HepG2 (cell line): ENCODE measurements around the gene PTPRB. TPM values are rescaled to one million over a fixed set of nuclear protein-coding genes. Genes with fewer than 3 reads are reported as not detected.

Experiments
- ATAC-seq: fragments of 200-7000 bp; cut with Tn5 transposase; 3 replicates; pipeline ENCODE4 v1.9.1; 2020; ENCODE audit warnings: mild to moderate bottlenecking, moderate library complexity
- BruUV-seq: library from RNA; stranded (reverse); fragments of 400-500 nt; replicated peaks from 2 replicates; lab custom pipeline; 2021; lab: Mats Ljungman, UMichigan
- CTCF ChIA-PET: fragments of 300-600 bp; formaldehyde crosslinking; extraction: SDS; loops from one replicate; lab custom pipeline; 2021; ENCODE audit warnings: low total read pairs, inconsistent platforms, low intra/inter-chr PET ratio; lab: Yijun Ruan, JAX
- POLR2A ChIA-PET: fragments of 350-600 bp; sonication (Branson Sonifier 250); formaldehyde crosslinking; loops from one replicate; lab custom pipeline; 2020; ENCODE audit warnings: antibody characterized with exemption, inconsistent platforms; lab: Yijun Ruan, JAX
- DNase-seq: peaks from one replicate; pipeline ENCODE4 v3.0.0-alpha.2; 2015; ENCODE audit warnings: low spot score
- FAIRE-seq: peaks from 3 replicates; lab custom pipeline; 2011; peaks lifted over from hg19 to GRCh38; lab: Jason Lieb, UNC
- H2AFZ ChIP-seq: one replicate; pipeline ENCODE4 v1.6.1; 2011; ENCODE audit warnings: low read length, inconsistent platforms
- H3K27ac ChIP-seq: fragments of 300-600 bp; 3 replicates; pipeline ENCODE4 v1.8.0; 2011; ENCODE audit warnings: mixed run types, mild to moderate bottlenecking, mixed read lengths, low read length, inconsistent platforms; ENCODE audit not compliant: insufficient read depth; ENCODE audit errors: extremely low read length
- H3K27me3 ChIP-seq, 2 experiments: fragments of 200-600 bp in 1 of 2; 2 replicates in 1 of 2; 3 replicates in 1 of 2; pipeline versions ENCODE4 v1.6.0 to v1.8.0; 2011; ENCODE audit warnings: low read length in 2 of 2, mild to moderate bottlenecking in 2 of 2, moderate library complexity in 2 of 2, inconsistent platforms in 1 of 2; ENCODE audit not compliant: insufficient read depth in 2 of 2, control insufficient read depth in 1 of 2
- H3K36me3 ChIP-seq, 2 experiments: fragments of 200-600 bp in 1 of 2; replicated peaks in 1 of 2; 2 replicates in 1 of 2; 3 replicates in 1 of 2; pipeline versions ENCODE4 v1.5.1 to v1.8.0; 2011; ENCODE audit warnings: low read length in 2 of 2, inconsistent platforms in 1 of 2; ENCODE audit not compliant: insufficient read depth in 2 of 2, control insufficient read depth in 1 of 2
- H3K4me1 ChIP-seq: 2 replicates; pipeline ENCODE4 v1.5.1; 2012; ENCODE audit warnings: low read length, inconsistent platforms; ENCODE audit not compliant: insufficient read depth
- H3K4me2 ChIP-seq: 2 replicates; pipeline ENCODE4 v1.6.0; 2011; ENCODE audit warnings: low read depth, low read length, inconsistent platforms
- H3K4me3 ChIP-seq, 3 experiments: fragments of 200-600 bp in 1 of 3; sonication (generic), shearing (Covaris generic) in 1 of 3; replicated peaks in 1 of 3; 2 replicates each; pipeline ENCODE4 v1.5.1; 2011 to 2016; ENCODE audit warnings: low read length in 3 of 3, inconsistent platforms in 2 of 3, low read depth in 2 of 3, mild to moderate bottlenecking in 2 of 3, control low read depth in 1 of 3, mixed read lengths in 1 of 3; ENCODE audit not compliant: insufficient read depth in 1 of 3
- H3K79me2 ChIP-seq: one replicate; pipeline ENCODE4 v1.6.1; 2011; ENCODE audit warnings: low read length, inconsistent platforms; ENCODE audit not compliant: insufficient read depth
- H3K9ac ChIP-seq: 2 replicates; pipeline ENCODE4 v1.6.0; 2011; ENCODE audit warnings: mild to moderate bottlenecking, low read depth, low read length, inconsistent platforms; ENCODE audit not compliant: insufficient read depth
- H3K9me3 ChIP-seq: 2 replicates; pipeline ENCODE4 v1.5.1; 2012; ENCODE audit warnings: mild to moderate bottlenecking, low read length
- H4K20me1 ChIP-seq: 2 replicates; pipeline ENCODE4 v1.6.0; 2011; ENCODE audit warnings: inconsistent platforms, mild to moderate bottlenecking, low read length, moderate library complexity; ENCODE audit not compliant: insufficient read depth
- CBX2 ChIP-seq, 2 experiments: fragments of 200-600 bp in 1 of 2; sonication (generic); formaldehyde crosslinking in 1 of 2; IDR thresholded peaks; 2 replicates each; pipeline versions ENCODE4 v1.7.0 to v1.8.1; 2018 to 2022; ENCODE audit warnings: low read depth in 2 of 2, low read length in 1 of 2, mild to moderate bottlenecking in 1 of 2, missing genetic modification reagents in 1 of 2
- KMT2B ChIP-seq: IDR thresholded peaks from 2 replicates; pipeline ENCODE4 v1.6.1; 2016; ENCODE audit warnings: missing genetic modification reagents, missing compliant biosample characterization
- MTF2 ChIP-seq: sonication (generic); formaldehyde crosslinking; IDR thresholded peaks from 2 replicates; pipeline ENCODE4 v1.5.0; 2020; ENCODE audit warnings: missing genetic modification reagents, borderline replicate concordance
- PAWR ChIP-seq: sonication (generic); formaldehyde crosslinking; IDR thresholded peaks from 2 replicates; pipeline ENCODE4 v1.4.0; 2020; ENCODE audit warnings: missing genetic modification reagents, mild to moderate bottlenecking, borderline replicate concordance
- POLR2G ChIP-seq: fragments of 200-400 bp; formaldehyde crosslinking; IDR thresholded peaks from 2 replicates; pipeline ENCODE4 v1.6.1; 2018; ENCODE audit warnings: mild to moderate bottlenecking, low read depth, low read length, moderate library complexity
- TCF12 ChIP-seq, 2 experiments: fragments of 450-650 bp in 1 of 2; sonication (generic) in 1 of 2; formaldehyde crosslinking in 1 of 2; IDR thresholded peaks; 2 replicates each; pipeline versions ENCODE4 v1.6.1 to v1.8.0; 2017 to 2022; ENCODE audit warnings: antibody characterized with exemption in 1 of 2, mild to moderate bottlenecking in 1 of 2, missing genetic modification reagents in 1 of 2, moderate library complexity in 1 of 2
- ZNF331 ChIP-seq: sonication (generic); formaldehyde crosslinking; IDR thresholded peaks from 2 replicates; pipeline ENCODE4 v1.4.0; 2020; ENCODE audit warnings: missing genetic modification reagents
- ZNF557 ChIP-seq: sonication (generic); formaldehyde crosslinking; IDR thresholded peaks from 2 replicates; pipeline ENCODE4 v1.4.0; 2020; ENCODE audit warnings: missing genetic modification reagents
- ZNF572 ChIP-seq: sonication (generic); formaldehyde crosslinking; IDR thresholded peaks from 2 replicates; pipeline ENCODE4 v1.5.1; 2020; ENCODE audit warnings: mild to moderate bottlenecking, missing genetic modification reagents
- ZNF598 ChIP-seq: sonication (generic); formaldehyde crosslinking; IDR thresholded peaks from 2 replicates; pipeline ENCODE4 v1.5.1; 2020; ENCODE audit warnings: mild to moderate bottlenecking, missing genetic modification reagents, borderline replicate concordance
- ZNF713 ChIP-seq: sonication (generic); formaldehyde crosslinking; IDR thresholded peaks from 2 replicates; pipeline ENCODE4 v1.4.0; 2020; ENCODE audit warnings: mild to moderate bottlenecking, missing genetic modification reagents
- WGBS: methylation state at CpG from one replicate; pipeline ENCODE4 v1.1.6; 2017; ENCODE audit warnings: low lambda C conversion rate; 5-methylcytosine and 5-hydroxymethylcytosine counted together
- in situ Hi-C: cut with HindIII; loops from 2 replicates; pipeline ENCODE4 v1.10.0; 2017; ENCODE audit warnings: low pct_unique_long_range_greater_than_20kb; ENCODE audit not compliant: extremely low pct_ligation_motif_present
- intact Hi-C: fragments of 100-400 bp; cut with micrococcal nuclease; formaldehyde crosslinking; loops from one replicate; pipeline ENCODE4 v1.10.0; 2022; ENCODE audit not compliant: unreplicated experiment
- polyA plus RNA-seq, 8 experiments: library from polyadenylated mRNA; depleted of rRNA in 3 of 8; stranded (reverse) in 7 of 8; unstranded in 1 of 8; fragments of >200 nt; fragmentation: Illumina TruSeq in 4 of 8; extraction: Trizol in 4 of 8; gene quantifications; 2 replicates each; pipeline versions ENCODE4 v1.2.1 to v1.2.3, GENCODE V29; 2011 to 2016; ENCODE audit warnings: low read depth in 4 of 8, missing spikeins in 1 of 8, mixed read lengths in 1 of 8; ENCODE audit not compliant: insufficient read depth in 1 of 8
- total RNA-seq, 5 experiments: library from RNA; depleted of rRNA; stranded (reverse); fragments of >200 nt; fragmentation: Illumina TruSeq; extraction: Trizol; gene quantifications; 2 replicates each; pipeline ENCODE4 v1.2.3, GENCODE V29; 2016; ENCODE audit warnings: low read depth in 1 of 5
- TF ChIP-seq, protein P1 (sequence below): sonication (generic); formaldehyde crosslinking; IDR thresholded peaks from 2 replicates; pipeline ENCODE4 v1.5.0; 2020; ENCODE audit warnings: mild to moderate bottlenecking, low read depth, missing genetic modification reagents, borderline replicate concordance
- TF ChIP-seq, protein P2 (sequence below): IDR thresholded peaks from 2 replicates; pipeline ENCODE4 v1.6.1; 2016; ENCODE audit warnings: missing compliant biosample characterization, missing genetic modification reagents, borderline replicate concordance
- TF ChIP-seq, protein P3 (sequence below): sonication (generic); formaldehyde crosslinking; IDR thresholded peaks from 2 replicates; pipeline ENCODE4 v1.5.1; 2020; ENCODE audit warnings: missing genetic modification reagents, mild to moderate bottlenecking, borderline replicate concordance
- TF ChIP-seq, protein P4 (sequence below): sonication (generic); formaldehyde crosslinking; IDR thresholded peaks from 2 replicates; pipeline ENCODE4 v1.9.0; 2022; ENCODE audit warnings: low read depth, missing genetic modification reagents
- TF ChIP-seq, protein P5 (sequence below): sonication (generic); formaldehyde crosslinking; IDR thresholded peaks from 2 replicates; pipeline ENCODE4 v1.4.0; 2020; ENCODE audit warnings: missing genetic modification reagents

Gene PTPRB
- total and polyA plus RNA-seq, 2 of the 13 experiments (the other 11 are each of a cell fraction or from before 2014, with no cell fraction given): 0.02 to 0.07 TPM

DNA sequence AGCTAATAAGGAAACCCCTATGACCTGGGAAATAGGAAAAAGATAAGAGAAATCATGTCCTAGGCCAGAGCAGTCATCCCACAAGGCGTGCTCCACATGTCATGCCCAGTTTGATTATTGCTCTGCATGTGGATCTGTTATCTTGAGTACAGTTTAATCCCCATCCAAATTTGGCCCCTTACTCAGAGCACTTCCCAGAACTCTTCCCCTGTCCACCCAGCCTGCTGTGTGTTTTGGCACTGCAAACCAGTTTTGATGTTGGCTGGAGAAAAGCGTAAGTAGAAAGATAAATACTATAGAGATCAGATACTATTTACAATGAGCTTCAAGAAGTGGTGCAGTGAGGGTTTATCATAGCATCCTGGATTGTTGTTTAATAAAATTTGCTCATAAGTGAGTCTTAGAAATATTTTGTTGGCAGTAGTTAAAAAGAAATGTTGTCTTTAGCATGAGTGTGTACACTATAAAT, 83.8 kb downstream of the PTPRB start:
- H3K27ac ChIP-seq: no peak overlapping the region
- no peaks in the 10 kb centered on the region for H3K27me3 ChIP-seq
- no peaks in the 10 kb centered on the region for H3K36me3 ChIP-seq
- DNase-seq: no peak
- no peak overlapping the region for H3K4me3 ChIP-seq
- ChIA-PET CTCF (no interaction called here), POLR2A (no interaction called here)
- no peak for FAIRE-seq
- intact Hi-C loops: no loop called here
- H2AFZ ChIP-seq: no peak overlapping the region
- H4K20me1 ChIP-seq: no peaks in the 10 kb centered on the region
- in situ Hi-C loops: no loop called here
- 49% methylated on average over 2 of the region's 2 CpGs for WGBS
- no TSS peak for BruUV-seq
- H3K9ac ChIP-seq: no peak overlapping the region
- no peak overlapping the region for H3K4me2 ChIP-seq
- H3K4me1 ChIP-seq: peaks cover 34% of the 10 kb centered on the region
- no peaks in the 10 kb centered on the region for H3K9me3 ChIP-seq
- no peaks in the 10 kb centered on the region for H3K79me2 ChIP-seq
- no peak for ATAC-seq
- TF ChIP-seq ZNF557 (CRISPR knock-in tag): no peak
- no peak for TF ChIP-seq MTF2 (CRISPR knock-in tag)
- TF ChIP-seq, protein P1, sequence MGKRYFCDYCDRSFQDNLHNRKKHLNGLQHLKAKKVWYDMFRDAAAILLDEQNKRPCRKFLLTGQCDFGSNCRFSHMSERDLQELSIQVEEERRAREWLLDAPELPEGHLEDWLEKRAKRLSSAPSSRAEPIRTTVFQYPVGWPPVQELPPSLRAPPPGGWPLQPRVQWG (CRISPR knock-in tag): no peak
- TF ChIP-seq ZNF572 (CRISPR knock-in tag): no peak
- TF ChIP-seq, protein P2, sequence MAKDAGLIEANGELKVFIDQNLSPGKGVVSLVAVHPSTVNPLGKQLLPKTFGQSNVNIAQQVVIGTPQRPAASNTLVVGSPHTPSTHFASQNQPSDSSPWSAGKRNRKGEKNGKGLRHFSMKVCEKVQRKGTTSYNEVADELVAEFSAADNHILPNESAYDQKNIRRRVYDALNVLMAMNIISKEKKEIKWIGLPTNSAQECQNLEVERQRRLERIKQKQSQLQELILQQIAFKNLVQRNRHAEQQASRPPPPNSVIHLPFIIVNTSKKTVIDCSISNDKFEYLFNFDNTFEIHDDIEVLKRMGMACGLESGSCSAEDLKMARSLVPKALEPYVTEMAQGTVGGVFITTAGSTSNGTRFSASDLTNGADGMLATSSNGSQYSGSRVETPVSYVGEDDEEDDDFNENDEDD (CRISPR knock-in tag): no peak
- TF ChIP-seq ZNF598 (CRISPR knock-in tag): no peak
- no peak for TF ChIP-seq PAWR (CRISPR knock-in tag)
- TF ChIP-seq POLR2G: no peak
- TF ChIP-seq, protein P3, sequence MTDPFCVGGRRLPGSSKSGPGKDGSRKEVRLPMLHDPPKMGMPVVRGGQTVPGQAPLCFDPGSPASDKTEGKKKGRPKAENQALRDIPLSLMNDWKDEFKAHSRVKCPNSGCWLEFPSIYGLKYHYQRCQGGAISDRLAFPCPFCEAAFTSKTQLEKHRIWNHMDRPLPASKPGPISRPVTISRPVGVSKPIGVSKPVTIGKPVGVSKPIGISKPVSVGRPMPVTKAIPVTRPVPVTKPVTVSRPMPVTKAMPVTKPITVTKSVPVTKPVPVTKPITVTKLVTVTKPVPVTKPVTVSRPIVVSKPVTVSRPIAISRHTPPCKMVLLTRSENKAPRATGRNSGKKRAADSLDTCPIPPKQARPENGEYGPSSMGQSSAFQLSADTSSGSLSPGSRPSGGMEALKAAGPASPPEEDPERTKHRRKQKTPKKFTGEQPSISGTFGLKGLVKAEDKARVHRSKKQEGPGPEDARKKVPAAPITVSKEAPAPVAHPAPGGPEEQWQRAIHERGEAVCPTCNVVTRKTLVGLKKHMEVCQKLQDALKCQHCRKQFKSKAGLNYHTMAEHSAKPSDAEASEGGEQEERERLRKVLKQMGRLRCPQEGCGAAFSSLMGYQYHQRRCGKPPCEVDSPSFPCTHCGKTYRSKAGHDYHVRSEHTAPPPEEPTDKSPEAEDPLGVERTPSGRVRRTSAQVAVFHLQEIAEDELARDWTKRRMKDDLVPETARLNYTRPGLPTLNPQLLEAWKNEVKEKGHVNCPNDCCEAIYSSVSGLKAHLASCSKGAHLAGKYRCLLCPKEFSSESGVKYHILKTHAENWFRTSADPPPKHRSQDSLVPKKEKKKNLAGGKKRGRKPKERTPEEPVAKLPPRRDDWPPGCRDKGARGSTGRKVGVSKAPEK (CRISPR knock-in tag): no peak
- TF ChIP-seq KMT2B (CRISPR knock-in tag): no peak
- TF ChIP-seq ZNF331: no peak
- no peak for TF ChIP-seq ZNF713 (CRISPR knock-in tag)
- TF ChIP-seq CBX2 (IDR thresholded peaks at IDR 0.05; ENCODE audit: low read depth, low read length): no peak
- no peak for TF ChIP-seq CBX2 (CRISPR knock-in tag; IDR thresholded peaks at IDR 0.05; ENCODE audit: low read depth)
- no peak for TF ChIP-seq TCF12 (IDR thresholded peaks at IDR 0.05)
- TF ChIP-seq TCF12 (CRISPR knock-in tag; IDR thresholded peaks at IDR 0.05): no peak
- TF ChIP-seq, protein P4, sequence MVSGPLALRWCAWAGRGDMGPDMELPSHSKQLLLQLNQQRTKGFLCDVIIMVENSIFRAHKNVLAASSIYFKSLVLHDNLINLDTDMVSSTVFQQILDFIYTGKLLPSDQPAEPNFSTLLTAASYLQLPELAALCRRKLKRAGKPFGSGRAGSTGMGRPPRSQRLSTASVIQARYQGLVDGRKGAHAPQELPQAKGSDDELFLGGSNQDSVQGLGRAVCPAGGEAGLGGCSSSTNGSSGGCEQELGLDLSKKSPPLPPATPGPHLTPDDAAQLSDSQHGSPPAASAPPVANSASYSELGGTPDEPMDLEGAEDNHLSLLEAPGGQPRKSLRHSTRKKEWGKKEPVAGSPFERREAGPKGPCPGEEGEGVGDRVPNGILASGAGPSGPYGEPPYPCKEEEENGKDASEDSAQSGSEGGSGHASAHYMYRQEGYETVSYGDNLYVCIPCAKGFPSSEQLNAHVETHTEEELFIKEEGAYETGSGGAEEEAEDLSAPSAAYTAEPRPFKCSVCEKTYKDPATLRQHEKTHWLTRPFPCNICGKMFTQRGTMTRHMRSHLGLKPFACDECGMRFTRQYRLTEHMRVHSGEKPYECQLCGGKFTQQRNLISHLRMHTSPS (CRISPR knock-in tag): no peak
- TF ChIP-seq, protein P5, sequence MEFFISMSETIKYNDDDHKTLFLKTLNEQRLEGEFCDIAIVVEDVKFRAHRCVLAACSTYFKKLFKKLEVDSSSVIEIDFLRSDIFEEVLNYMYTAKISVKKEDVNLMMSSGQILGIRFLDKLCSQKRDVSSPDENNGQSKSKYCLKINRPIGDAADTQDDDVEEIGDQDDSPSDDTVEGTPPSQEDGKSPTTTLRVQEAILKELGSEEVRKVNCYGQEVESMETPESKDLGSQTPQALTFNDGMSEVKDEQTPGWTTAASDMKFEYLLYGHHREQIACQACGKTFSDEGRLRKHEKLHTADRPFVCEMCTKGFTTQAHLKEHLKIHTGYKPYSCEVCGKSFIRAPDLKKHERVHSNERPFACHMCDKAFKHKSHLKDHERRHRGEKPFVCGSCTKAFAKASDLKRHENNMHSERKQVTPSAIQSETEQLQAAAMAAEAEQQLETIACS (CRISPR knock-in tag): no peak
